ENCODE results near the gene A4GNT.
"Not testable (repeated sequence)": the region's sequence is repeated elsewhere in the genome, so short reads cannot be mapped to it uniquely, and the experiment has no call there.

A4GNT gene

DNA sequence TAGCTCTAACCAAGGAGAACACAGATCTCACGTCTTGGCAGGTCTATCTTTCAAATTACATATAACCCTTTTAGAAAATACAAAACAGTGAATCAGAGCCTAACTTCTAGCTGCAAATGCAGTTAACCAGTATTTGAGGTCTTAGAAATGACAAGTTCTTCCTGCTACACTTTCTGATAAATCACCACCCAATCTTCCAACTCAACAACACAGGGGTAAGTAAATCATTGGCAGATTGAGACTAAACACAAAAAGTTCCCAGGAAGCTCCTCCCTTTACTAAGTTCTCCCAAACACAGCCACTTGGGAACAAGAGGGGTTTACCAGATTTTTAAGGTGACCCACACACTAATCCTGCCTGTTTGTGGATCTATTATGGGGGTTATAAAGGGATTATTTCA is at the start of gene A4GNT:
Gene A4GNT, minus strand, starts transcription at position 152 of the 400 bp plus-strand sequence. CDS start 1,134 bp downstream, outside the sequence.
- no peak for DNase-seq (ENCODE audit: low read depth in 2 of 2)

GRCh38 chr3:138180375-138181029 is 48.3 kb upstream of the A4GNT start:
- no peak for DNase-seq (ENCODE audit: low read depth in 2 of 2)

DNA sequence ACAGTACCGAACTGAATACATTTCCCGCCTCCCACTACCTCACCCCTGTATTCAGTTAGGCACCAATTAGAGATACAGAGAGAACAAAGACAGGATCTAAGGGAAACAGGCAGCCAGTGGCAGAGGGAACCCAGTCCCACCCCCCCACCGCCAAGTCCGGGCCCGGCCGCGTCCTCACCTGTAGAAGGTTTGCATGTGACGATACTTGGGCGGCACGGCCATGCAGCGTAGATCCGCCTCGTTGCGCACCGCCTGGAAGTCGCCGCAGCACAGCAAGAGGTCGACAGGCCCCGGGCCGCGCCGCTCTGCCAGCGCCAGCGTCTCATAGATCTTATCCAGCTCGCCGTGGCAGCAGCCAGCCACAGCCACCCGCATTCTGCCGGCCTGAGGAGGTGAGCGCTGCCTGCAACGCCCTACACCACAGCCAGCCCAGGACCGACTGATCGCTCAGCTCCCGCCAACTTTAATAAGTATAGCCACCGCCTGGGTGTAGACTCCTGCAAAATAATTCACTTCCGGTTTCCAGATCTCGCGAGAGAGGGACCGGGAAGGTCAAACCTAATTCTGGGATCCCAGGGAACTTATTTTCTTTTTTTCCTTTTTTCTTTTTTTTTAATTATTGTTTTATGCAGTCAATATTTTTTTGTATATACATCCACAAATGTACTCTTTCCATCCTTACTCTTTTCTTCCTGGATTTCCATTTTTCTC is 42.4 kb upstream of the A4GNT start, which contains the start of gene DBR1:
Gene DBR1, minus strand, starts transcription at position 501 of the 711 bp plus-strand sequence. Its CDS starts 126 bp downstream, at position 375.
- peak; percentile 71 to 76 for DNase-seq (ENCODE audit: low read depth in 2 of 2)

DNA sequence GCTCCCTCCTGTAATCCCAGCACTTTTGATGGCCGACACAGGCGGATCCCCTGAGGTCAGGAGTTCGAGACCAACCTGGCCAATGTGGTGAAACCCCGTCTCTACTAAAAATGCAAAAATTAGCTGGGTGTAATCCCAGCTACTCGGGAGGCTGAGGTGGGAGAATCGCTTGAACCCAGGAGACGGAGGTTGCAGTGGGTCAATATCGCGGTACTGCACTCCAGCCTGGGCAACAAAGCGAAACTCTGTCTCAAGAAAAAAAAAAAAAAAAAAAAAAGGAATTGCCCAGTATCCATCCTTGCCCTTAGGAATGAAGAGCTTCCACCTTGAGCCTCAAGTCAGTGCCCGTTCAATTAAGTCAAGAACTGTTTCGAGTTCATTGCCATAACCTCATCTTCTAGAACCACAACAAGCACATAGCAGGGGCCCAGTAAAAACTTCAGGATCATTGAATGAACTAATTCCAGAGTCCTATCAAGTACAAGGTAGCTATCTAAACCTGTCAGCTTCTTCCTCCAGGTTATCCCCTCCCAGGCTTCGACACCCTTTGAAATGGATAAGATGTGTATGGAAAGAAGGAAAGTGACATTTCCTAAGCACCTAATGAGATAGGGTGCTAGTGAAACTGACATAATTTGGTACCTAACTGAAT is 41.7 kb upstream of the A4GNT start:
- DNase-seq (ENCODE audit: low read depth in 2 of 2): no peak

DNA sequence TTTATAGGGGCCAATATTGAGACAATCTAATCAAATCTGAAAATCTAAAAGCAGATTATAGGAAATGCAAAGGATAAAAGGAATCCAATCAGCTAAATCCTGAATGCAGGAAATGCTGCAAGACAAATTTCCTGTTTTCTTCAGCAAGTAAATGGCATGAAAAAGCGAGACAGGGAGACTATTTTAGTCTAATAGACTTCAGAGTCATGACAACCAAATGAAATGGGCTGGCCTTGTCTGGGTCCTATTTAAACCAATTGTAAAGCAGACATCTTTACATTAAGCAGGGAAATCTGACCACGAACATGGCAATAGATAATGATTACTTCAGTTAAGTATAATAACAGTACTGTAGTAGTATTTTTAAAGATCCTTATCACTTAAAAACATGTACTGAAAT is 40.4 kb upstream of the A4GNT start:
- no peak for DNase-seq (ENCODE audit: low read depth in 2 of 2)

DNA sequence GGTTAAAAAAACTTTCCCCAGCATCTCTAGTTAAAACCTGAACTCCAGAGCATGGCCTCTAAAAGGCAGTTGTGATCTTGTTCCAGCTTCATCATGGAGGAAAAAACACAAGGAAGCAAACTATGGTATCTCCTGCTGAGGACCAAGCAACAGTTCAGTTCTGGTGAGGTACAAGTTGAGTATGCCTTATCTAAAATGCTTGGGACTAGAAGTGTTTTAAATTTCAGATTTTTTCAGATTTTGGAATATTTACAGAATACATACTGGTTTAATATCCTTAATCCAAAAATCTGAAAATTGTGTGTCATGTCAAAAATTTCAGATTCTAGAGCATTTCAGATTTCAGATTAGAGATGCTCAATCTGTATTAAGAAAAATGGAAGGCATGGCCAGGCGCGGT is 32.9 kb upstream of the A4GNT start:
- DNase-seq (ENCODE audit: low read depth in 2 of 2): no peak

DNA sequence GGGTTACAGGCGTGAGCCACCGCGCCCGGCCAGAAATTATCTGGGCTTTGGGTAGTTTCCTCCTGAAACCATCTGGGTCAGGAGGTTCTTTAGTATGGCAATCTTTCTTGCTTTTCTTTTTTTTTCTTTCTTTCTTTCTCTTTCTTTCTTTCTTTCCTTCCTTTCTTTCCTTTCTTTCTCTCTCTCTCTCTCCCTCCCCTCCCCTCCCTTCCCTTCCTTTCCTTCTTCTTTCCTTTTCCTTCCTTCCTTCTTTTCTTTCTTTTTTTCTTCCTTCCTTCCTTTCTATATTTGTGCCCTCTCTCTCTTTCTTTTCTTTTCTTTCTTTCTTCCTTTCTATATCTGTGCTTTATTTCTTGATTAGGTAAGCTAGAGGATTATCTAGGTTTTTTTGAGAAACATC is 25.6 kb upstream of the A4GNT start:
- DNase-seq (ENCODE audit: low read depth in 2 of 2): no peak

DNA sequence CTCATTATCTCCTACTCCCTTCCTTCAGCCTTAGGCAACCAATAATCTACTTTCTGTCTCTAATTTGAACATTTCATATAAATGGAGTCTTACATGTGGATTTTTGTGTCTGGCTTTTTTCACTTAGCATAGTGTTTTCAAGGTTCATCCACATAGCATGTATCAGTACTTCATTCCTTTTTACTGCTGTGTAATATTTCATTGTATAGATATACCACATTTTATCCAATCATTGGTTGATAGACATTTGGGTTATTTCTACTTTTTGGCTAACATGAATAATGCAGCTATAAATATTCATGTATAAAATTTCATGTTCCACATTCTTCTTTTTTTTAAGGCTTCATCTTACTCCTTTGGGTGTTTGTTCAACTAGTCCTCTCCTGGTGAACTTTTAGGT is 22.3 kb upstream of the A4GNT start:
- DNase-seq (ENCODE audit: low read depth in 2 of 2): no peak

- DNase-seq (ENCODE audit: low read depth in 2 of 2): no peak
These were observed 16.3 kb upstream of the A4GNT start for GRCh38 chr3:138148503-138148902.

GRCh38 chr3:138142181-138142580 is 10.0 kb upstream of the A4GNT start:
- not testable (repeated sequence) for DNase-seq (ENCODE audit: low read depth in 2 of 2)

DNA sequence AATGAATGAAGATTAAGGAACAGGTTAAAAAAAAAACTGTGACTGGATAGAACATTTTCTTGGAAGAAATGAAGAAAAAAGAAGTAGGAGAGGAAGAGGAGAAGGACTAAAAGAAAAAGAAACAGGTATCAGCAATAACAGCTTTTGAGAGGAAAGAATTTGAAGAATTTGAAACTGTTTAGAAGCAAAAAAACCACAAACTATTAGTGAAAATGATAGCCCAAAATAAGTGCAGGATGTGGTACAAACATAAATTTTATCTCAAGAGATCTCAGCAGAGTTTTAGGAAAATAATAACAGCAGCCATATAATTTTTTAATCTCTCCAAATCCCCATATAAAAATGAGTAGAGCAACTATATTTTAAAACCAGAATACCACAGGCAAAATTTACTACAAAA is 8.8 kb upstream of the A4GNT start:
- no peak for DNase-seq (ENCODE audit: low read depth in 2 of 2)

DNA sequence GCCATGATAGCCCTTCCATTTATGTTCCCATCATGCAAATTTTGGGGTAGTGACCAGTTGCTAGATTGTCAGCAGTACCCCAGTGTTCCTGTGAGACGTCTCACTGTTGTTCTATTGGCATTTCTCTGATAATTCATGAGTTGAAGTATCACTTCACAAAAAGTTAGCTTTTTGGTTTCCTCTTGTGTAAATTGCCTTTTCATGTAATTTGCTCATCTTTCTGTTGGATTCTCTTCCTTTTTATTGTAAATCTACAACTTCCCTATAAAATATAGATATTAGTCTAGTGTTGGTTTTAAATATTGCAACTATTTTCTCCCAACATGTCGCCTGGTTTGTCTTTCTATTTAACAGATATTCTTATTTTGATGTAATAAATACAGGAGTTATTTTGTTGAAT is 7.5 kb upstream of the A4GNT start:
- DNase-seq (ENCODE audit: low read depth in 2 of 2): no peak

- no peak for DNase-seq (ENCODE audit: low read depth in 2 of 2)
These were observed 5.7 kb upstream of the A4GNT start for GRCh38 chr3:138137861-138138260.

GRCh38 chr3:138136201-138136600 is 4.0 kb upstream of the A4GNT start:
- DNase-seq (ENCODE audit: low read depth in 2 of 2): no peak

GRCh38 chr3:138135833-138136194 is 3.6 kb upstream of the A4GNT start:
- no peak for DNase-seq (ENCODE audit: low read depth in 2 of 2)

DNA sequence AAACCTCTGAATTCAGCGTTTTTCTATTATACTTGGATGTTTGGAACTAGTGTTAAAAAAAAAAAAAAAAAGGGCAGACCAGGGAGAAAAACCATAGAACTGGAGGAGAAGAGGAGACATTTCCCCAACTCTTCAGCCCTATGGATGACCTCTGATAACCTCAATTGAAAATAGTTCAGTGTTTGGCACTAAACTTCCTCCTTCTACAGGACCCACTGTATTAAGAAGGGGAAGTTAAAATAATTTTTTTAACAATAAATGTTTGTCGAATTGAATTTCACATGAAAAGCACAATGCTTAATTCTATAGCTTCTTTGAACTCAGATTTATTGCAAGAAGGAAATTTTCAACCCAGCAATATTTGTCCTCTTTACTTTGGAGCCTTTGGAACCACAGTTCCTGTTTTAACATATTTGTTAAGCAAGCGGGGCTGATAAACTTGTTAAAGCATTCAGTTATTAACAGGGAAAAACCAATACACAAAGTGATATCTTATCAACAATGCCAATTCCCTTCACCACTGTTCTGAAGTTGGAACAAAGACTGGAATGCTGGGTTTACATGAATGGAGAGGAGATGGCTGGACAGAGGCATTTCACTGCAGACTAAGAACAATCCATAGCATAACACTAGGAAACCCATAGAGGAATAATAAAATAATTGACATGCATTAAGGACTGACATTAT is 3.1 kb upstream of the A4GNT start:
- DNase-seq (ENCODE audit: low read depth in 2 of 2): no peak

GRCh38 chr3:138127636-138128365 is 4.4 kb downstream of the A4GNT start:
- no peak for DNase-seq (ENCODE audit: low read depth in 2 of 2)

- no peak for DNase-seq (ENCODE audit: low read depth in 2 of 2)
These were observed 6.5 kb downstream of the A4GNT start for GRCh38 chr3:138125548-138126221.

DNA sequence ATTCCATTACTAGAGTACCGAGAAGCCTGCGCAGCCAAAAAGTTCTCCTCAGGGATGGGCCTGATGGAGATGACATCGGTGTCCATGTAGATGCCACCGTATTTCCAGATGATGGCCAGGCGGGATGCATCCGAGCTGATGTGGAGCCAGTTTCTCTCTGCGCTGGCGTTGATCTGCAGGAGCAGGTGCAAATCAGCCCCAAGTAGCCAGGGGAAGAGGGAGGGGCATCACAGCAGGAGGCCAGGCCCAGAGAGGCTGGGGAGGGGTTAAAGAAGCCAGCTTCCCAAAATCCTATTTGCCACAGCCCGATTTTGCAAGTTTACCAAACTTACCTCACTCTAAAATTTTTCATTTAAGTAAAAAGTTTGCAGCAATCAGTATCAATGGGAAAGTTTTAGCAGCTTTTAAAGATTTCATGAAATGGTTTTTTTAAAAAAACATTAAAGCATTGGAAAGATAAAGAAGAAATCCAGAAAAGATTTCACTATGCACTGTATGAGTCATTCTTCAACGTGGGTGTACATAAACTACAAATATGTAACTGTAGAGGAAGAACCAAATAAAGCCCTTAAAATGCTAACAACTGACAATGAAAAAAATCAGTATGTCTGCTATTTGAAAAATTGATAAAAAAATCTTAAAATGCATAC is 7.4 kb downstream of the A4GNT start:
- no peak for DNase-seq (ENCODE audit: low read depth in 2 of 2)

- no peak for DNase-seq (ENCODE audit: low read depth in 2 of 2)
These were observed 8.0 kb downstream of the A4GNT start for GRCh38 chr3:138124188-138124587.

DNA sequence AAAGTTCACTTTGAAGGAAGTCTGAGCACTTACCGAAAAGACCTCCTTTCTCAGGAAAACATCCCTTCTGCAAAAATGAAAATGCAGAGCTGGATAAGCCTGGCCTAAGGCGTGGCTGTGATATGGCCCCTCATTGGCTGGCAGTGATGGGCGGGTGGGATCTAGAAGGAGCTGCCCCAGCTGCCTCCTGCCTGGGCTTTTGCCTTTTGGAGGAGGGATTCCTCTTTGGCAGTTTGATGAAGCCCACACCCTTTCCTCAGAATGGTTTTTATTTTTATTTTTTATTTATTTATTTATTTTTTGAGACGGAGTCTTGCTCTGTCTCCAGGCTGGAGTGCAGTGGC is 12.8 kb downstream of the A4GNT start:
- DNase-seq (ENCODE audit: low read depth in 2 of 2): no peak

Data from fibroblast of skin of left quadriceps (primary cell).